Mucosa of descending colon (tissue), 3 donors: Measurements from ENCODE around the gene SLC7A10. TPM values are rescaled to one million over a fixed set of nuclear protein-coding genes. Genes with fewer than 3 reads are reported as not detected.

Source experiments
- ATAC-seq: fragments of 200-7000 bp; cut with Tn5 transposase; one replicate; pipeline ENCODE4 v1.9.1; 2020; ENCODE audit warnings: mild to moderate bottlenecking, moderate library complexity
- DNase-seq, 3 donors: peaks; one replicate each; pipeline ENCODE4 v3.0.0-alpha.2; 2020
- H3K36me3 ChIP-seq: fragments of 200-600 bp; one replicate; pipeline ENCODE4 v1.8.0; 2021; ENCODE audit warnings: low read depth, mild to moderate bottlenecking
- H3K4me1 ChIP-seq: fragments of 200-600 bp; one replicate; pipeline ENCODE4 v1.8.0; 2021; ENCODE audit warnings: low read depth, mild to moderate bottlenecking
- H3K4me3 ChIP-seq: fragments of 200-600 bp; one replicate; pipeline ENCODE4 v1.8.0; 2021; ENCODE audit warnings: mild to moderate bottlenecking
- H3K9me3 ChIP-seq: fragments of 200-600 bp; one replicate; pipeline ENCODE4 v1.8.0; 2021; ENCODE audit warnings: mild to moderate bottlenecking
- intact Hi-C, 2 donors: fragments of 100-400 bp; cut with DNase I in 1 of 2; cut with micrococcal nuclease in 1 of 2; formaldehyde crosslinking; loops; one replicate each; pipeline versions ENCODE4 v1.11.0 to v1.11.1; 2022; cut with DNase I, micrococcal nuclease
- total RNA-seq, 3 donors: library from RNA; stranded (reverse); fragmentation: NEBNext Ultra II Directional in 2 of 3; extraction: Animal tissue kit (Norgen Biotek cat#: 25700) in 2 of 3; gene quantifications; one replicate each; pipeline versions ENCODE4 v1.2.1 to v1.2.4, GENCODE V29; 2021 to 2023
- TF ChIP-seq, protein P1 (sequence below): fragments of 200-600 bp; IDR thresholded peaks from one replicate; pipeline ENCODE4 v1.8.0; 2022; ENCODE audit warnings: antibody characterized with exemption, mild to moderate bottlenecking
- donor health status: DM: no; HTN: no; CAD: no; lungs with moderate emphysema.
- donor health status: DM: no; HTN: no; CAD: no.
- donor health status: DM: no; HTN: yes; CAD: no.

The SLC7A10 gene
- total RNA-seq, 3 donors from 2014 or later = not detected

DNA sequence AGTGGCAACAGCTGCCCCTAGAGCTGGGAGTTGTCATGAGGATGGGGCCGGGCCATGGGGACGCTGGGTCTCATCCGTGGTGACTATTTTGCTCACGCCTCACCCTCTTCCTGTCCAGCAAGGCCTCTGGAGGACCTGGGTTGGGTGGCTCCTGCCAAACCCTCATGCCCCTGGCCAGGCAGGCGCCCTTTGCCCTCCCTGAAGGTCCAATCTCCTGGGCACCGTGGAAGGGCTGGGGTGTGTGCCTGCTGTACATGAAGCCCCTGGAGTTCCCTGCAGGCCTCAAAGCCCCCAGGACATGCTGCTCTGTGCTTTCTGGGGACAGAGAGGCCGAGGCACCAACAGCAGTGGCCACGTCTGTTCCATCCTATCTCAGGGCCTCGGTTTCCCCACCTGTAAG lies 17.7 kb downstream of the SLC7A10 start:
- TF ChIP-seq, protein P1, sequence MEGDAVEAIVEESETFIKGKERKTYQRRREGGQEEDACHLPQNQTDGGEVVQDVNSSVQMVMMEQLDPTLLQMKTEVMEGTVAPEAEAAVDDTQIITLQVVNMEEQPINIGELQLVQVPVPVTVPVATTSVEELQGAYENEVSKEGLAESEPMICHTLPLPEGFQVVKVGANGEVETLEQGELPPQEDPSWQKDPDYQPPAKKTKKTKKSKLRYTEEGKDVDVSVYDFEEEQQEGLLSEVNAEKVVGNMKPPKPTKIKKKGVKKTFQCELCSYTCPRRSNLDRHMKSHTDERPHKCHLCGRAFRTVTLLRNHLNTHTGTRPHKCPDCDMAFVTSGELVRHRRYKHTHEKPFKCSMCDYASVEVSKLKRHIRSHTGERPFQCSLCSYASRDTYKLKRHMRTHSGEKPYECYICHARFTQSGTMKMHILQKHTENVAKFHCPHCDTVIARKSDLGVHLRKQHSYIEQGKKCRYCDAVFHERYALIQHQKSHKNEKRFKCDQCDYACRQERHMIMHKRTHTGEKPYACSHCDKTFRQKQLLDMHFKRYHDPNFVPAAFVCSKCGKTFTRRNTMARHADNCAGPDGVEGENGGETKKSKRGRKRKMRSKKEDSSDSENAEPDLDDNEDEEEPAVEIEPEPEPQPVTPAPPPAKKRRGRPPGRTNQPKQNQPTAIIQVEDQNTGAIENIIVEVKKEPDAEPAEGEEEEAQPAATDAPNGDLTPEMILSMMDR = no peak
- ATAC-seq (no peak), DNase-seq (peak in 1 of 3 donors; percentile 6)
- Histone ChIP-seq H3K4me1 (no peaks in the 10 kb centered on the region), H3K9me3 (no peaks in the 10 kb centered on the region), H3K36me3 (no peaks in the 10 kb centered on the region), H3K4me3 (no peak overlapping the region)
- intact Hi-C loops = no loop called here

DNA sequence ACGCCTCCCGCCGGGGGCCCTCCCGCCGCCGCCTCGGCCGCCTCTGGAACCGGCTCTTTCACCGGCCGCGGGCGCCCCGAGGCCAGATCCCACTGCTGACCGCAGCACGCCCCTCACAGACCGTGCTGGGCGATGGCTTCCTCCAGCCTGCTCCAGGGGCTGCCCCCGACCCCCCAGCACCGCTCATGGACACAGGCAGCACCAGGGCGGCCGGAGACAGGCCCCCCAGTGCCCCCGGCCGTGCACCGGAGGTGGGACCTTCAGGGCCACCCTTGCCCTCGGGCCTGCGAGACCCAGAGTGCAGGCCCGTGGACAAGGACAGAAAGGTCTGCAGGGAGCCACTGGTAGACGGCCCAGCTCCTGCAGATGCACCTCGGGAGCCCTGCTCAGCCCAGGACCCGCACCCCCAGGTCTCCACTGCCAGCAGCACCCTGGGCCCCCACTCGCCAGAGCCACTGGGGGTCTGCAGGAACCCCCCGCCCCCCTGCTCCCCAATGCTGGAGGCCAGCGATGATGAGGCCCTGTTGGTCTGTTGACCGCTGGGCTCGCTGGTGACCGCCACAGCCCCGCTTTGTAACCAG lies 18.5 kb downstream of the SLC7A10 start:
- intact Hi-C loops = no loop called here
- Histone ChIP-seq H3K9me3 (no peaks in the 10 kb centered on the region), H3K36me3 (no peaks in the 10 kb centered on the region), H3K4me1 (no peaks in the 10 kb centered on the region), H3K4me3 (no peak overlapping the region)
- DNase-seq (peak in 1 of 3 donors; percentile 35), ATAC-seq (no peak)
- TF ChIP-seq, protein P1 = no peak

DNA sequence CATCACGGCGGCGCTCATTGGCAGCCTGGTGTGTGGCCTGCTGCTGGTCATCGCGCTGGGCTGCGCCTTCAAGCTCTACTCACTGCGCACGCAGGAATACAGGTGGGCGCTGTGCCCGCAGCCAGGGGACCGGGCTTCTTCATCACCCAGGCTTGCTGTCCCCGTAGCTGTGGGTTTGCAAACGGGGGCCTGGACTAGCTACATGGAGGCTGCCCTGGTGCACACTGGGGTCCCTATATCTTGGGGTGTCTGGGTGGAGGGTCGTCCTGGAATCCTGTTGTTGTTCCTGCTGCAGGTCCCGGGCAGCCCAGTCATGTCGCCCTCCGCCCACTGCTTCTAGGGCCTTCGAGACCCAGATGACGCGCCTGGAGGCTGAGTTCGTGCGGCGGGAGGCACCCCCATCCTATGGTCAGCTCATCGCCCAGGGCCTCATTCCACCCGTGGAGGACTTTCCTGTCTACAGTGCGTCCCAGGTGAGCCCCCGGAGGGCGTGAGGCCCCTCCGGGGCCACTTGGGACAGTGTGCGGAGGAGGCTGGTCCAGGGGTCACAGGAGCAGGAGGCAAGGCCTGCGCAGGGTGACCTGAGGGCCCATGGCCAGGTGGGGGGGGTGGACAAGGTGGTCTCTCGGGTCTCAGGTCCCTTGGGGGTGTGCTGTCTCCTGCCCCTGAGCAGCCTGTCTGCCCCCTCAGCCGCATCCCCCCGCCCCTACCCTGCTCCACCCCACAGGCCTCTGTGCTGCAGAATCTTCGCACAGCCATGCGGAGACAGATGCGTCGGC lies 19.2 kb downstream of the SLC7A10 start:
- Histone ChIP-seq H3K4me3 (no peak overlapping the region), H3K4me1 (no peaks in the 10 kb centered on the region), H3K36me3 (no peaks in the 10 kb centered on the region), H3K9me3 (no peaks in the 10 kb centered on the region)
- no peak for ATAC-seq
- peak in 1 of 3 donors; percentile 38 for DNase-seq
- TF ChIP-seq, protein P1 = no peak
- intact Hi-C loops = no loop called here

DNA sequence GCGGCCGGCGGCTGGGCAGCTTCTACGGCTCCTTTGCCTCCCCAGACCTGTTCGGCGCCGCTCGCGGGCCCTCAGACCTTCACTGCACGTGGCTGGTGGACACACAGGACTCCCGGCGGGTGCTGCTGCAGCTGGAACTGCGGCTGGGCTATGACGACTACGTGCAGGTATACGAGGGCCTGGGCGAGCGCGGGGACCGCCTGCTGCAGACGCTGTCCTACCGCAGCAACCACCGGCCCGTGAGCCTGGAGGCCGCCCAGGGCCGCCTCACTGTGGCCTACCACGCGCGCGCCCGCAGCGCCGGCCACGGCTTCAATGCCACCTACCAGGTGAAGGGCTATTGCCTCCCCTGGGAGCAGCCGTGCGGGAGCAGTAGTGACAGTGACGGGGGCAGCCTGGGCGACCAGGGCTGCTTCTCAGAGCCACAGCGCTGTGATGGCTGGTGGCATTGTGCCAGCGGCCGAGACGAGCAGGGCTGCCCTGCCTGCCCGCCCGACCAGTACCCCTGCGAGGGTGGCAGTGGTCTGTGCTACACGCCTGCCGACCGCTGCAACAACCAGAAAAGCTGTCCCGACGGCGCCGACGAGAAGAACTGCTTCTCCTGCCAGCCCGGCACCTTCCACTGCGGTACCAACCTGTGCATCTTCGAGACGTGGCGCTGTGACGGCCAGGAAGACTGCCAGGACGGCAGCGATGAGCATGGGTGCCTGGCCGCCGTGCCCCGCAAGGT lies 20.0 kb downstream of the SLC7A10 start:
- ATAC-seq (no peak), DNase-seq (peak in 1 of 3 donors; percentile 41)
- TF ChIP-seq, protein P1 = no peak
- no peak overlapping the region for H3K4me3 ChIP-seq
- H3K9me3 ChIP-seq = no peaks in the 10 kb centered on the region
- intact Hi-C loops = no loop called here
- no peaks in the 10 kb centered on the region for H3K4me1 ChIP-seq
- no peaks in the 10 kb centered on the region for H3K36me3 ChIP-seq

DNA sequence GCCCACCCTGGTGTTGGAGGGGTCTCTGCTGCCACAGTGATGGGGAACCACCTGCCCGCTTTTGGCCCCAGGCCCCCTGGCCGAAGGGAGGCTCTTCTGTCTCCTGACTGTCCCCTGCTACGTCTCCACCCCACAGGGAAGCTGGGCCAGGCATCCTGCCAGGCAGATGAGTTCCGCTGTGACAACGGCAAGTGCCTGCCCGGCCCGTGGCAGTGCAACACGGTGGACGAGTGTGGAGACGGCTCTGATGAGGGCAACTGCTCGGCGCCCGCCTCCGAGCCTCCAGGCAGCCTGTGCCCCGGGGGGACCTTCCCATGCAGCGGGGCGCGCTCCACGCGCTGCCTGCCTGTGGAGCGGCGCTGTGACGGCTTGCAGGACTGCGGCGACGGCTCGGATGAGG lies 20.5 kb downstream of the SLC7A10 start:
- no peaks in the 10 kb centered on the region for H3K9me3 ChIP-seq
- H3K4me3 ChIP-seq = no peak overlapping the region
- TF ChIP-seq, protein P1 = no peak
- intact Hi-C loops = no loop called here
- ATAC-seq = no peak
- DNase-seq = peak in 1 of 3 donors; percentile 45
- no peaks in the 10 kb centered on the region for H3K4me1 ChIP-seq
- H3K36me3 ChIP-seq = no peaks in the 10 kb centered on the region
